HG03354 (cell line): ENCODE data around the gene C4orf50.

Experiments
- ATAC-seq: cut with Tn5 transposase; IDR thresholded peaks from one replicate; pipeline ENCODE4 v1.9.1; 2021; ENCODE audit warnings: mild to moderate bottlenecking; ENCODE audit not compliant: unreplicated experiment, poor library complexity, severe bottlenecking

Gene C4orf50

GRCh38 chr4:6018331-6018730 lies at the start of gene C4orf50:
Gene C4orf50, minus strand, starts transcription at chr4:6018431.
- no peak for ATAC-seq

GRCh38 chr4:6065934-6066590 lies 47.8 kb upstream of the C4orf50 start:
- ATAC-seq = no peak

- no peak for ATAC-seq
These were observed 46.9 kb upstream of the C4orf50 start for GRCh38 chr4:6065166-6065565.

GRCh38 chr4:6064383-6064782 lies 46.2 kb upstream of the C4orf50 start:
- ATAC-seq = no peak

GRCh38 chr4:6063684-6064083 lies 45.5 kb upstream of the C4orf50 start:
- ATAC-seq = no peak

GRCh38 chr4:6062133-6062532 lies 43.9 kb upstream of the C4orf50 start:
- no peak for ATAC-seq

GRCh38 chr4:6059375-6059805 lies 41.2 kb upstream of the C4orf50 start:
- no peak for ATAC-seq

GRCh38 chr4:6058531-6059374 lies 40.5 kb upstream of the C4orf50 start:
- ATAC-seq = no peak

GRCh38 chr4:6056976-6057766 lies 38.9 kb upstream of the C4orf50 start:
- no peak for ATAC-seq

GRCh38 chr4:6055436-6055835 lies 37.2 kb upstream of the C4orf50 start:
- no peak for ATAC-seq

- ATAC-seq = no peak
These were observed 36.8 kb upstream of the C4orf50 start for GRCh38 chr4:6055030-6055429.

GRCh38 chr4:6054162-6054922 lies 36.1 kb upstream of the C4orf50 start:
- no peak for ATAC-seq

- ATAC-seq = no peak
These were observed 34.4 kb upstream of the C4orf50 start for GRCh38 chr4:6052679-6053078.

GRCh38 chr4:6050551-6050950 lies 32.3 kb upstream of the C4orf50 start:
- no peak for ATAC-seq

GRCh38 chr4:6049985-6050384 lies 31.8 kb upstream of the C4orf50 start:
- ATAC-seq = no peak

- no peak for ATAC-seq
These were observed 31.0 kb upstream of the C4orf50 start for GRCh38 chr4:6049278-6049677.

GRCh38 chr4:6048537-6048936 lies 30.3 kb upstream of the C4orf50 start:
- ATAC-seq = no peak

GRCh38 chr4:6047130-6047673 lies 29.0 kb upstream of the C4orf50 start:
- ATAC-seq = no peak

- ATAC-seq = no peak
These were observed 28.4 kb upstream of the C4orf50 start for GRCh38 chr4:6046526-6047129.
